ENCODE data around the gene CWC15. TPM values are rescaled to one million over a fixed set of nuclear protein-coding genes. Genes with fewer than 3 reads are reported as not detected.

The CWC15 gene
- total RNA-seq, 1 experiment from 2014 or later, result 58.9 TPM

- Histone ChIP-seq H3K27ac (ENCODE audit: low read length) (no peak overlapping the region), H3K36me3 (ENCODE audit: control insufficient read depth, insufficient read depth, low read length) (no peaks in the 10 kb centered on the region), H3K4me3 (ENCODE audit: low read depth in 2 of 2, low read length in 2 of 2) (no peak overlapping the region), H3K4me1 (ENCODE audit: control insufficient read depth, insufficient read depth, low read length) (no peaks in the 10 kb centered on the region), H3K27me3 (ENCODE audit: control insufficient read depth, insufficient read depth, low read length) (peaks cover 2% of the 10 kb centered on the region; the same call in 1 of the 2 replicates), H3K9me3 (ENCODE audit: control insufficient read depth, insufficient read depth, low read depth, low read length) (no peaks in the 10 kb centered on the region)
- no peak for TF ChIP-seq REST (IDR thresholded peaks at IDR 0.05; ENCODE audit: insufficient read depth in 1 of 2, low read depth in 2 of 2, low read length in 1 of 2)
- DNase-seq (ENCODE audit: low read depth, low spot score) (no peak), ATAC-seq (no peak)
- intact Hi-C loops (cut with micrococcal nuclease; ENCODE audit: unreplicated experiment) (no loop called here), in situ Hi-C loops (cut with HindIII; ENCODE audit: low pct_unique_long_range_greater_than_20kb, low sequenced_read_pairs) (no loop called here)
- no TSS peak for BruUV-seq (replicated peaks)
- CTCF ChIA-PET, result no interaction called here
- POLR2A ChIA-PET, result no interaction called here
These were observed 16.4 kb downstream of the CWC15 start for GRCh38 chr11:94956963-94957362.

GRCh38 chr11:94954753-94955152 lies 18.6 kb downstream of the CWC15 start:
- ChIA-PET POLR2A (no interaction called here), CTCF (no interaction called here)
- H3K27ac ChIP-seq (ENCODE audit: low read length), result no peak overlapping the region
- no peak overlapping the region for H3K4me3 ChIP-seq (ENCODE audit: low read depth in 2 of 2, low read length in 2 of 2)
- in situ Hi-C loops (cut with HindIII; ENCODE audit: low pct_unique_long_range_greater_than_20kb, low sequenced_read_pairs), result no loop called here
- no peak for ATAC-seq
- no TSS peak for BruUV-seq (replicated peaks)
- no peaks in the 10 kb centered on the region for H3K9me3 ChIP-seq (ENCODE audit: control insufficient read depth, insufficient read depth, low read depth, low read length)
- no peaks in the 10 kb centered on the region for H3K4me1 ChIP-seq (ENCODE audit: control insufficient read depth, insufficient read depth, low read length)
- intact Hi-C loops (cut with micrococcal nuclease; ENCODE audit: unreplicated experiment), result no loop called here
- no peaks in the 10 kb centered on the region for H3K36me3 ChIP-seq (ENCODE audit: control insufficient read depth, insufficient read depth, low read length)
- TF ChIP-seq TCF7L2 (IDR thresholded peaks at IDR 0.05; ENCODE audit: low read depth, low read length) (no peak), REST (IDR thresholded peaks at IDR 0.05; ENCODE audit: insufficient read depth in 1 of 2, low read depth in 2 of 2, low read length in 1 of 2) (no peak), SIN3A (IDR thresholded peaks at IDR 0.05; ENCODE audit: borderline replicate concordance, insufficient read depth, low read depth, low read length) (no peak)
- peaks cover 3% of the 10 kb centered on the region; the same call in 1 of the 2 replicates for H3K27me3 ChIP-seq (ENCODE audit: control insufficient read depth, insufficient read depth, low read length)
- DNase-seq (ENCODE audit: low read depth, low spot score), result no peak

- in situ Hi-C loops (cut with HindIII; ENCODE audit: low pct_unique_long_range_greater_than_20kb, low sequenced_read_pairs) (no loop called here), intact Hi-C loops (cut with micrococcal nuclease; ENCODE audit: unreplicated experiment) (no loop called here)
- Histone ChIP-seq H3K36me3 (ENCODE audit: control insufficient read depth, insufficient read depth, low read length) (no peaks in the 10 kb centered on the region), H3K27me3 (ENCODE audit: control insufficient read depth, insufficient read depth, low read length) (peaks cover 14% of the 10 kb centered on the region), H3K4me1 (ENCODE audit: control insufficient read depth, insufficient read depth, low read length) (no peaks in the 10 kb centered on the region), H3K4me3 (ENCODE audit: low read depth in 2 of 2, low read length in 2 of 2) (no peak overlapping the region), H3K9me3 (ENCODE audit: control insufficient read depth, insufficient read depth, low read depth, low read length) (no peaks in the 10 kb centered on the region), H3K27ac (ENCODE audit: low read length) (no peak overlapping the region)
- no TSS peak for BruUV-seq (replicated peaks)
- ATAC-seq (no peak), DNase-seq (ENCODE audit: low read depth, low spot score) (no peak)
- POLR2A ChIA-PET, result no interaction called here
- CTCF ChIA-PET, result no interaction called here
- TF ChIP-seq CTCF (IDR thresholded peaks at IDR 0.05) (no peak), SIN3A (IDR thresholded peaks at IDR 0.05; ENCODE audit: borderline replicate concordance, insufficient read depth, low read depth, low read length) (no peak), TCF7L2 (IDR thresholded peaks at IDR 0.05; ENCODE audit: low read depth, low read length) (no peak), REST (IDR thresholded peaks at IDR 0.05; ENCODE audit: insufficient read depth in 1 of 2, low read depth in 2 of 2, low read length in 1 of 2) (no peak), POLR2AphosphoS5 (IDR thresholded peaks at IDR 0.05; ENCODE audit: low read depth, low read length) (no peak)
These were observed 25.2 kb downstream of the CWC15 start for GRCh38 chr11:94948070-94948617.

All from Panc1 (cell line).